IMR-90 (cell line): ENCODE results near the gene SLC9A1. TPM values are rescaled to one million over a fixed set of nuclear protein-coding genes. Genes with fewer than 3 reads are reported as not detected.

Experiments used
- ATAC-seq: fragments of 200-7000 bp; cut with Tn5 transposase; 2 replicates; pipeline ENCODE4 v1.9.1; 2020; ENCODE audit warnings: low read depth, mild to moderate bottlenecking, moderate library complexity
- BruUV-seq: library from RNA; stranded (reverse); fragments of 400-500 nt; replicated peaks from 2 replicates; lab custom pipeline; 2021; lab: Mats Ljungman, UMichigan
- CTCF ChIA-PET: fragments of 300-600 bp; formaldehyde crosslinking; extraction: SDS; loops from one replicate; lab custom pipeline; 2021; ENCODE audit warnings: antibody characterized with exemption; lab: Yijun Ruan, JAX
- POLR2A ChIA-PET: fragments of 300-600 bp; sonication (Branson Sonifier 250); formaldehyde crosslinking; loops from one replicate; lab custom pipeline; 2022; ENCODE audit warnings: antibody characterized with exemption; ENCODE audit not compliant: unreplicated experiment; lab: Charles Lee
- DNase-seq: peaks from one replicate; pipeline ENCODE4 v3.0.0; 2013
- H2AFZ ChIP-seq: replicated peaks from 2 replicates; pipeline ENCODE3; 2013; ENCODE audit warnings: low read length, mild to moderate bottlenecking; ENCODE audit not compliant: poor library complexity
- H2AK5ac ChIP-seq: 2 replicates; pipeline ENCODE4 v1.6.1; 2013; ENCODE audit warnings: low read depth, low read length, inconsistent platforms
- H2AK9ac ChIP-seq: replicated peaks from 2 replicates; pipeline ENCODE3; 2013; ENCODE audit warnings: mild to moderate bottlenecking, low read depth, low read length, moderate library complexity; ENCODE audit not compliant: poor library complexity
- H2BK120ac ChIP-seq: 2 replicates; pipeline ENCODE4 v1.6.1; 2013; ENCODE audit warnings: low read depth, low read length, inconsistent platforms
- H2BK15ac ChIP-seq: 3 replicates; pipeline ENCODE4 v1.6.1; 2013; ENCODE audit warnings: low read depth, low read length, inconsistent platforms
- H2BK20ac ChIP-seq: 2 replicates; pipeline ENCODE4 v1.6.1; 2013; ENCODE audit warnings: low read depth, mild to moderate bottlenecking, inconsistent platforms, low read length, moderate library complexity
- H2BK5ac ChIP-seq: 2 replicates; pipeline ENCODE4 v1.6.1; 2013; ENCODE audit warnings: mild to moderate bottlenecking, low read depth, low read length, inconsistent platforms; ENCODE audit not compliant: poor library complexity, severe bottlenecking
- H3K14ac ChIP-seq: replicated peaks from 2 replicates; pipeline ENCODE4 v1.6.1; 2013; ENCODE audit warnings: low read depth, low read length, inconsistent platforms
- H3K18ac ChIP-seq: 2 replicates; pipeline ENCODE4 v1.6.1; 2013; ENCODE audit warnings: low read depth, low read length, control low read depth
- H3K23ac ChIP-seq: 2 replicates; pipeline ENCODE4 v1.6.1; 2013; ENCODE audit warnings: low read depth, low read length, inconsistent platforms
- H3K27ac ChIP-seq: 2 replicates; pipeline ENCODE4 v1.5.1; 2013; ENCODE audit warnings: mild to moderate bottlenecking, control low read depth, low read length; ENCODE audit not compliant: insufficient read depth
- H3K27me3 ChIP-seq: 2 replicates; pipeline ENCODE4 v1.6.1; 2013; ENCODE audit warnings: low read length; ENCODE audit not compliant: control insufficient read depth, insufficient read depth
- H3K36me3 ChIP-seq: 2 replicates; pipeline ENCODE4 v1.6.1; 2013; ENCODE audit warnings: low read length, mixed read lengths; ENCODE audit not compliant: control insufficient read depth, insufficient read depth
- H3K4ac ChIP-seq: 2 replicates; pipeline ENCODE4 v1.6.1; 2013; ENCODE audit warnings: low read depth, low read length, inconsistent platforms
- H3K4me1 ChIP-seq: 2 replicates; pipeline ENCODE4 v1.6.1; 2013; ENCODE audit warnings: low read length, mixed read lengths; ENCODE audit not compliant: control insufficient read depth, insufficient read depth
- H3K4me2 ChIP-seq: 2 replicates; pipeline ENCODE4 v1.6.1; 2013; ENCODE audit warnings: low read depth, mild to moderate bottlenecking, control low read depth, low read length, moderate library complexity
- H3K4me3 ChIP-seq: 2 replicates; pipeline ENCODE4 v1.5.1; 2013; ENCODE audit warnings: low read depth, mild to moderate bottlenecking, control low read depth, low read length, moderate library complexity; ENCODE audit not compliant: insufficient read depth
- H3K56ac ChIP-seq: 2 replicates; pipeline ENCODE4 v1.6.1; 2013; ENCODE audit warnings: low read length, inconsistent platforms; ENCODE audit not compliant: insufficient read depth; ENCODE audit errors: extremely low read depth
- H3K79me1 ChIP-seq, 2 experiments: 2 replicates each; pipeline ENCODE4 v1.6.1; 2013; ENCODE audit warnings: low read length in 2 of 2, inconsistent platforms in 1 of 2, low read depth in 1 of 2
- H3K9ac ChIP-seq: 2 replicates; pipeline ENCODE4 v1.6.1; 2013; ENCODE audit warnings: low read depth, low read length, control low read depth
- H3K9me1 ChIP-seq: 2 replicates; pipeline ENCODE4 v1.6.1; 2013; ENCODE audit warnings: low read length, inconsistent platforms; ENCODE audit not compliant: insufficient read depth
- H3K9me3 ChIP-seq: 2 replicates; pipeline ENCODE4 v1.6.1; 2013; ENCODE audit warnings: low read length; ENCODE audit not compliant: control insufficient read depth, insufficient read depth
- H4K20me1 ChIP-seq: 2 replicates; pipeline ENCODE4 v1.6.1; 2013; ENCODE audit warnings: low read length, inconsistent platforms; ENCODE audit not compliant: insufficient read depth
- H4K5ac ChIP-seq: 2 replicates; pipeline ENCODE4 v1.6.1; 2013; ENCODE audit warnings: mild to moderate bottlenecking, low read depth, low read length, control low read depth
- H4K8ac ChIP-seq, 2 experiments: 2 replicates each; pipeline ENCODE4 v1.6.1; 2013; ENCODE audit warnings: low read depth in 2 of 2, low read length in 2 of 2, control low read depth in 1 of 2, inconsistent platforms in 1 of 2
- H4K91ac ChIP-seq: 2 replicates; pipeline ENCODE4 v1.6.1; 2013; ENCODE audit warnings: low read depth, low read length, inconsistent platforms; ENCODE audit not compliant: insufficient read depth
- BHLHE40 ChIP-seq: fragments of 150-350 bp; IDR thresholded peaks from 2 replicates; pipeline ENCODE4 v1.6.1; 2016; ENCODE audit warnings: mild to moderate bottlenecking, low read depth, low read length
- CEBPB ChIP-seq: IDR thresholded peaks from 2 replicates; pipeline ENCODE4 v1.6.1; 2012; ENCODE audit warnings: low read depth, low read length, improper control_type of control experiment
- CTCF ChIP-seq: conservative IDR thresholded peaks from 2 replicates; pipeline ENCODE4 v1.5.1; 2012; ENCODE audit warnings: mild to moderate bottlenecking, low read depth, low read length, improper control_type of control experiment
- ELK1 ChIP-seq: fragments of 150-350 bp; IDR thresholded peaks from 2 replicates; pipeline ENCODE4 v1.6.1; 2016; ENCODE audit warnings: low read depth, mild to moderate bottlenecking, low read length, moderate library complexity, borderline replicate concordance
- FOS ChIP-seq: fragments of 150-350 bp; IDR thresholded peaks from 2 replicates; pipeline ENCODE4 v1.6.1; 2016; ENCODE audit warnings: low read depth, low read length
- MAFK ChIP-seq: IDR thresholded peaks from 2 replicates; pipeline ENCODE4 v1.6.1; 2012; ENCODE audit warnings: low read depth, low read length, improper control_type of control experiment
- MAZ ChIP-seq: IDR thresholded peaks from 2 replicates; pipeline ENCODE4 v1.6.1; 2012; ENCODE audit warnings: low read depth, mild to moderate bottlenecking, low read length, improper control_type of control experiment, moderate library complexity, borderline replicate concordance
- MXI1 ChIP-seq: IDR thresholded peaks from 2 replicates; pipeline ENCODE4 v1.6.1; 2012; ENCODE audit warnings: low read depth, mild to moderate bottlenecking, low read length, moderate library complexity, borderline replicate concordance
- NFE2L2 ChIP-seq: fragments of 150-350 bp; IDR thresholded peaks from 2 replicates; pipeline ENCODE4 v1.6.1; 2016; ENCODE audit warnings: low read depth, mild to moderate bottlenecking, low read length
- POLR2A ChIP-seq: IDR thresholded peaks from 2 replicates; pipeline ENCODE4 v1.6.1; 2012; ENCODE audit warnings: mild to moderate bottlenecking, low read depth, low read length
- RAD21 ChIP-seq: IDR thresholded peaks from 2 replicates; pipeline ENCODE4 v1.6.1; 2012; ENCODE audit warnings: low read length, improper control_type of control experiment
- RCOR1 ChIP-seq: IDR thresholded peaks from 2 replicates; pipeline ENCODE4 v1.6.1; 2012; ENCODE audit warnings: mild to moderate bottlenecking, low read length, improper control_type of control experiment; ENCODE audit not compliant: insufficient replicate concordance
- RFX5 ChIP-seq: IDR thresholded peaks from 2 replicates; pipeline ENCODE4 v1.8.0; 2012; ENCODE audit warnings: low read depth, mild to moderate bottlenecking, low read length, moderate library complexity
- SMC3 ChIP-seq: fragments of 150-350 bp; IDR thresholded peaks from 2 replicates; pipeline ENCODE4 v1.6.1; 2016; ENCODE audit warnings: low read depth, mild to moderate bottlenecking, antibody characterized with exemption, low read length, moderate library complexity
- USF2 ChIP-seq: fragments of 150-350 bp; IDR thresholded peaks from 2 replicates; pipeline ENCODE4 v1.6.1; 2017; ENCODE audit warnings: mild to moderate bottlenecking, antibody characterized with exemption, low read length, low read depth
- WGBS, 2 experiments: methylation state at CpG; one replicate each; pipeline versions ENCODE4 v1.1.5 to v1.1.7; 2013; ENCODE audit warnings: missing lambda C conversion rate in 2 of 2; ENCODE audit not compliant: insufficient read length in 1 of 2; ENCODE audit errors: extremely low coverage in 2 of 2; 5-methylcytosine and 5-hydroxymethylcytosine counted together
- dilution Hi-C: fragments of 300-500 bp; cut with HindIII; formaldehyde crosslinking; loops from one replicate; pipeline ENCODE4 v1.14.3; 2018; ENCODE audit warnings: low sequenced_read_pairs; ENCODE audit not compliant: unreplicated experiment
- in situ Hi-C: fragments of 300-500 bp; cut with MboI; formaldehyde crosslinking; loops from 3 replicates; pipeline ENCODE4 v1.14.3; 2019; ENCODE audit warnings: low sequenced_read_pairs, inconsistent platforms, mixed read lengths
- intact Hi-C: fragments of 100-400 bp; cut with micrococcal nuclease; formaldehyde crosslinking; loops from 2 replicates; pipeline ENCODE4 v1.10.0; 2022
- polyA plus RNA-seq, 3 experiments: library from polyadenylated mRNA; depleted of rRNA; stranded (reverse); fragments of >200 nt; gene quantifications; 2 replicates each; pipeline ENCODE4 v1.2.3, GENCODE V29; 2012; ENCODE audit warnings: low replicate concordance in 1 of 3
- total RNA-seq: library from RNA; depleted of rRNA; stranded (reverse); fragments of >200 nt; gene quantifications from 2 replicates; pipeline ENCODE4 v1.2.3, GENCODE V29; 2012

Gene SLC9A1
- total and polyA plus RNA-seq, 2 of the 4 experiments (the other 2 are of a cell fraction) = 2.0 to 21.2 TPM

- Histone ChIP-seq H2AFZ (no peak overlapping the region), H3K9me3 (no peaks in the 10 kb centered on the region), H2BK5ac (no peak overlapping the region), H3K27ac (no peak overlapping the region), H2AK9ac (no peak overlapping the region), H2BK15ac (no peak overlapping the region), H2AK5ac (peak overlapping the region; percentile 59; the same call in 1 of the 2 replicates), H4K91ac (no peak overlapping the region), H3K36me3 (peaks cover 3% of the 10 kb centered on the region; the same call in 1 of the 2 replicates), H2BK20ac (peak overlapping the region; percentile 30; the same call in 1 of the 2 replicates), H4K8ac (no peak overlapping the region; a peak in 1 of 4 replicates), H3K4me2 (no peak overlapping the region), H3K27me3 (no peaks in the 10 kb centered on the region), H3K9me1 (peaks cover 47% of the 10 kb centered on the region), H4K20me1 (peaks cover 32% of the 10 kb centered on the region), H3K4me3 (no peak overlapping the region), H3K79me1 (peaks cover 26 to 79% of the 10 kb centered on the region in 2 experiments), H3K23ac (no peak overlapping the region), H3K4ac (peak overlapping the region; percentile 30; the same call in 1 of the 2 replicates), H3K14ac (no peak overlapping the region; the same call in 1 of the 2 replicates), H3K56ac (no peak overlapping the region), H2BK120ac (peak overlapping the region; percentile 36; the same call in 1 of the 2 replicates), H3K4me1 (peaks cover 36% of the 10 kb centered on the region), H4K5ac (no peak overlapping the region), H3K9ac (no peak overlapping the region), H3K18ac (no peak overlapping the region)
- BruUV-seq = no TSS peak
- dilution Hi-C loops (no loop called here), intact Hi-C loops (no loop called here), in situ Hi-C loops (no loop called here)
- WGBS, 2 experiments = 98% methylated on average over 11 of the region's 22 CpGs; no CpG with 5 or more reads in 1 of the 2 experiments
- DNase-seq = no peak
- ChIA-PET CTCF (no interaction called here), POLR2A (no interaction called here)
- no peak for ATAC-seq
- TF ChIP-seq MXI1 (no peak), FOS (no peak), POLR2A (no peak), USF2 (no peak), SMC3 (no peak), RCOR1 (no peak), MAFK (no peak), CEBPB (no peak), BHLHE40 (no peak), RFX5 (no peak), NFE2L2 (no peak), ELK1 (no peak), CTCF (no peak), RAD21 (no peak), MAZ (no peak)
These were observed 41.1 kb downstream of the SLC9A1 start for GRCh38 chr1:27113861-27114260.
